HepG2 (cell line): ENCODE results near the gene QRICH2. TPM values are rescaled to one million over a fixed set of nuclear protein-coding genes. Genes with fewer than 3 reads are reported as not detected.
A peak's percentile ranks its signal among the peaks of the same experiment; 100 is the strongest.

ENCODE experiments used
- ATAC-seq: fragments of 200-7000 bp; cut with Tn5 transposase; 3 replicates; pipeline ENCODE4 v1.9.1; 2020; ENCODE audit warnings: mild to moderate bottlenecking, moderate library complexity
- BruUV-seq: library from RNA; stranded (reverse); fragments of 400-500 nt; replicated peaks from 2 replicates; lab custom pipeline; 2021; lab: Mats Ljungman, UMichigan
- CTCF ChIA-PET: fragments of 300-600 bp; formaldehyde crosslinking; extraction: SDS; loops from one replicate; lab custom pipeline; 2021; ENCODE audit warnings: low total read pairs, inconsistent platforms, low intra/inter-chr PET ratio; lab: Yijun Ruan, JAX
- POLR2A ChIA-PET: fragments of 350-600 bp; sonication (Branson Sonifier 250); formaldehyde crosslinking; loops from one replicate; lab custom pipeline; 2020; ENCODE audit warnings: antibody characterized with exemption, inconsistent platforms; lab: Yijun Ruan, JAX
- DNase-seq: peaks from one replicate; pipeline ENCODE4 v3.0.0-alpha.2; 2015; ENCODE audit warnings: low spot score
- FAIRE-seq: peaks from 3 replicates; lab custom pipeline; 2011; peaks lifted over from hg19 to GRCh38; lab: Jason Lieb, UNC
- H2AFZ ChIP-seq: one replicate; pipeline ENCODE4 v1.6.1; 2011; ENCODE audit warnings: low read length, inconsistent platforms
- H3K27ac ChIP-seq: fragments of 300-600 bp; 3 replicates; pipeline ENCODE4 v1.8.0; 2011; ENCODE audit warnings: mixed run types, mild to moderate bottlenecking, mixed read lengths, low read length, inconsistent platforms; ENCODE audit not compliant: insufficient read depth; ENCODE audit errors: extremely low read length
- H3K27me3 ChIP-seq, 2 experiments: fragments of 200-600 bp in 1 of 2; 2 replicates in 1 of 2; 3 replicates in 1 of 2; pipeline versions ENCODE4 v1.6.0 to v1.8.0; 2011; ENCODE audit warnings: low read length in 2 of 2, mild to moderate bottlenecking in 2 of 2, moderate library complexity in 2 of 2, inconsistent platforms in 1 of 2; ENCODE audit not compliant: insufficient read depth in 2 of 2, control insufficient read depth in 1 of 2
- H3K36me3 ChIP-seq, 2 experiments: fragments of 200-600 bp in 1 of 2; replicated peaks in 1 of 2; 2 replicates in 1 of 2; 3 replicates in 1 of 2; pipeline versions ENCODE4 v1.5.1 to v1.8.0; 2011; ENCODE audit warnings: low read length in 2 of 2, inconsistent platforms in 1 of 2; ENCODE audit not compliant: insufficient read depth in 2 of 2, control insufficient read depth in 1 of 2
- H3K4me1 ChIP-seq: 2 replicates; pipeline ENCODE4 v1.5.1; 2012; ENCODE audit warnings: low read length, inconsistent platforms; ENCODE audit not compliant: insufficient read depth
- H3K4me2 ChIP-seq: 2 replicates; pipeline ENCODE4 v1.6.0; 2011; ENCODE audit warnings: low read depth, low read length, inconsistent platforms
- H3K4me3 ChIP-seq, 3 experiments: fragments of 200-600 bp in 1 of 3; sonication (generic), shearing (Covaris generic) in 1 of 3; replicated peaks in 1 of 3; 2 replicates each; pipeline ENCODE4 v1.5.1; 2011 to 2016; ENCODE audit warnings: low read length in 3 of 3, inconsistent platforms in 2 of 3, low read depth in 2 of 3, mild to moderate bottlenecking in 2 of 3, control low read depth in 1 of 3, mixed read lengths in 1 of 3; ENCODE audit not compliant: insufficient read depth in 1 of 3
- H3K79me2 ChIP-seq: one replicate; pipeline ENCODE4 v1.6.1; 2011; ENCODE audit warnings: low read length, inconsistent platforms; ENCODE audit not compliant: insufficient read depth
- H3K9ac ChIP-seq: 2 replicates; pipeline ENCODE4 v1.6.0; 2011; ENCODE audit warnings: mild to moderate bottlenecking, low read depth, low read length, inconsistent platforms; ENCODE audit not compliant: insufficient read depth
- H3K9me3 ChIP-seq: 2 replicates; pipeline ENCODE4 v1.5.1; 2012; ENCODE audit warnings: mild to moderate bottlenecking, low read length
- H4K20me1 ChIP-seq: 2 replicates; pipeline ENCODE4 v1.6.0; 2011; ENCODE audit warnings: inconsistent platforms, mild to moderate bottlenecking, low read length, moderate library complexity; ENCODE audit not compliant: insufficient read depth
- HDAC2 ChIP-seq: sonication (generic); formaldehyde crosslinking; IDR thresholded peaks from 2 replicates; pipeline ENCODE4 v1.4.0; 2020; ENCODE audit warnings: missing genetic modification reagents
- KLF9 ChIP-seq: IDR thresholded peaks from 2 replicates; pipeline ENCODE4 v1.6.1; 2016; ENCODE audit warnings: low read depth
- MEIS1 ChIP-seq: sonication (generic); formaldehyde crosslinking; IDR thresholded peaks from 2 replicates; pipeline ENCODE4 v1.9.0; 2021; ENCODE audit warnings: mild to moderate bottlenecking, missing genetic modification reagents, moderate library complexity, borderline replicate concordance
- SRSF1 ChIP-seq: fragments of 200-400 bp; formaldehyde crosslinking; optimal IDR thresholded peaks from 2 replicates; pipeline ENCODE3; 2017; ENCODE audit warnings: mild to moderate bottlenecking, low read depth, low read length, moderate library complexity
- STAT6 ChIP-seq: sonication (generic); formaldehyde crosslinking; IDR thresholded peaks from 2 replicates; pipeline ENCODE4 v1.4.0; 2020; ENCODE audit warnings: missing genetic modification reagents, mild to moderate bottlenecking, borderline replicate concordance
- ZFY ChIP-seq: sonication (generic); formaldehyde crosslinking; IDR thresholded peaks from 2 replicates; pipeline ENCODE4 v1.4.0; 2020; ENCODE audit warnings: missing genetic modification reagents
- ZNF232 ChIP-seq: sonication (generic); formaldehyde crosslinking; IDR thresholded peaks from 2 replicates; pipeline ENCODE4 v1.4.0; 2020; ENCODE audit warnings: missing genetic modification reagents, borderline replicate concordance
- ZNF253 ChIP-seq: sonication (generic); formaldehyde crosslinking; IDR thresholded peaks from 2 replicates; pipeline ENCODE4 v1.8.0; 2022; ENCODE audit warnings: mild to moderate bottlenecking, missing genetic modification reagents, borderline replicate concordance
- ZNF331 ChIP-seq: sonication (generic); formaldehyde crosslinking; IDR thresholded peaks from 2 replicates; pipeline ENCODE4 v1.4.0; 2020; ENCODE audit warnings: missing genetic modification reagents
- ZNF782 ChIP-seq: sonication (generic); formaldehyde crosslinking; IDR thresholded peaks from 2 replicates; pipeline ENCODE4 v1.4.0; 2020; ENCODE audit warnings: missing genetic modification reagents, mild to moderate bottlenecking, borderline replicate concordance
- ZSCAN9 ChIP-seq: IDR thresholded peaks from 2 replicates; pipeline ENCODE4 v1.6.1; 2016; ENCODE audit warnings: borderline replicate concordance
- WGBS: methylation state at CpG from one replicate; pipeline ENCODE4 v1.1.6; 2017; ENCODE audit warnings: low lambda C conversion rate; 5-methylcytosine and 5-hydroxymethylcytosine counted together
- in situ Hi-C: cut with HindIII; loops from 2 replicates; pipeline ENCODE4 v1.10.0; 2017; ENCODE audit warnings: low pct_unique_long_range_greater_than_20kb; ENCODE audit not compliant: extremely low pct_ligation_motif_present
- intact Hi-C: fragments of 100-400 bp; cut with micrococcal nuclease; formaldehyde crosslinking; loops from one replicate; pipeline ENCODE4 v1.10.0; 2022; ENCODE audit not compliant: unreplicated experiment
- polyA plus RNA-seq, 8 experiments: library from polyadenylated mRNA; depleted of rRNA in 3 of 8; stranded (reverse) in 7 of 8; unstranded in 1 of 8; fragments of >200 nt; fragmentation: Illumina TruSeq in 4 of 8; extraction: Trizol in 4 of 8; gene quantifications; 2 replicates each; pipeline versions ENCODE4 v1.2.1 to v1.2.3, GENCODE V29; 2011 to 2016; ENCODE audit warnings: low read depth in 4 of 8, missing spikeins in 1 of 8, mixed read lengths in 1 of 8; ENCODE audit not compliant: insufficient read depth in 1 of 8
- total RNA-seq, 5 experiments: library from RNA; depleted of rRNA; stranded (reverse); fragments of >200 nt; fragmentation: Illumina TruSeq; extraction: Trizol; gene quantifications; 2 replicates each; pipeline ENCODE4 v1.2.3, GENCODE V29; 2016; ENCODE audit warnings: low read depth in 1 of 5
- TF ChIP-seq, protein P1 (sequence below): sonication (generic); formaldehyde crosslinking; IDR thresholded peaks from 2 replicates; pipeline ENCODE4 v1.4.0; 2020; ENCODE audit warnings: missing genetic modification reagents, mild to moderate bottlenecking, borderline replicate concordance
- TF ChIP-seq, protein P2 (sequence below): sonication (generic); formaldehyde crosslinking; IDR thresholded peaks from 2 replicates; pipeline ENCODE4 v1.4.0; 2020; ENCODE audit warnings: missing genetic modification reagents, borderline replicate concordance

Gene QRICH2
- total and polyA plus RNA-seq, 2 of the 13 experiments (the other 11 are each of a cell fraction or from before 2014, with no cell fraction given), result 3.7 to 5.7 TPM

- TF ChIP-seq ZNF232 (peak; percentile 49; the same call in 1 of the 2 replicates), ZNF782 (CRISPR knock-in tag) (no peak), ZNF253 (CRISPR knock-in tag) (no peak), ZSCAN9 (CRISPR knock-in tag) (no peak)
These were observed 48.9 kb upstream of the QRICH2 start (continued) for GRCh38 chr17:76356803-76357456.

DNA sequence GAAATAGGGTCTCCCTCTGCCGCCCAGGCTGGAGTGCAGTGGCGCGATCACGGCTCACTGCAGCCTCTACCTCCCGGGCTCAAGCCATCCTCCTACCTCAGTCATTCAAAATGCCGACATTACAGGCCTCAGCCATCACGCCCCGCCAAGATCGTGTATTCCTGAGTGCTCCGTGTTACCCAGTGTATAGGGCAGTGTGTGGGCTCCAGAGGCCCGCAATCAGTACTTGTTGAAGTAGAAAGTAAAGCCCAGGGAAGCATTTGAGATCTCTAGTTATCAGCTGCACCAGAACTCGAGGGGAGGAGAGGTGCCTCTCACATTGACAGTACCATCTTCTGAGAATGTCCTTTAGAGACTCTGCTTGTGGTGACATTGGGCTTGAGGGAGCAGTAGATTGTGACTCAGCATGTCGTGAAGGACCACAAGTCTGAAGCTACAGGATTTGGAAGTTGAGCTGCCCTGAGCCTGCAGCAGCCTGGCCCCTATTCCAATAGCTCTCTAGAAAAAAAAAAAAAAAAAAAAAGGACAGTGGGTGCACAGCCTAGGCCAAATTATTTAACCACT, 46.8 kb upstream of the QRICH2 start:
- intact Hi-C loops, result loop anchor here (2.0 kb wide), 1 partner anchor 30 kb away; the partner anchor contains the start of gene SPHK1
- Histone ChIP-seq H3K9ac (peak overlapping the region; percentile 96), H3K4me3 (peak overlapping the region; percentile 87 to 99 (median 98)), H3K27me3 (no peaks in the 10 kb centered on the region; a peak in 1 of 5 replicates), H3K36me3 (no peaks in the 10 kb centered on the region; a peak in 1 of 5 replicates), H2AFZ (peak overlapping the region; percentile 70), H3K4me2 (peak overlapping the region; percentile 96), H4K20me1 (no peaks in the 10 kb centered on the region), H3K9me3 (no peaks in the 10 kb centered on the region), H3K79me2 (peaks cover 35% of the 10 kb centered on the region), H3K27ac (peak overlapping the region; percentile 99), H3K4me1 (peaks cover 64% of the 10 kb centered on the region)
- ChIA-PET CTCF (interaction anchor here (1.8 kb wide), 1 partner anchor 31 kb away, joined by 6 read pairs; no protein-coding TSS in a partner anchor), POLR2A (interaction anchor here (0.6 to 24.7 kb wide), 6 partner anchors 9 to 469 kb away, joined by 3 to 1379 read pairs (median 8); partner anchors contain the start of gene SPHK1)
- DNase-seq (no peak), ATAC-seq (no peak), FAIRE-seq (no peak)
- BruUV-seq, result no TSS peak
- in situ Hi-C loops, result loop anchor here (5.0 kb wide), 1 partner anchor 32 kb away; no protein-coding TSS in a partner anchor
- WGBS, result 1% methylated on average over 12 of the region's 13 CpGs
- TF ChIP-seq, protein P1, sequence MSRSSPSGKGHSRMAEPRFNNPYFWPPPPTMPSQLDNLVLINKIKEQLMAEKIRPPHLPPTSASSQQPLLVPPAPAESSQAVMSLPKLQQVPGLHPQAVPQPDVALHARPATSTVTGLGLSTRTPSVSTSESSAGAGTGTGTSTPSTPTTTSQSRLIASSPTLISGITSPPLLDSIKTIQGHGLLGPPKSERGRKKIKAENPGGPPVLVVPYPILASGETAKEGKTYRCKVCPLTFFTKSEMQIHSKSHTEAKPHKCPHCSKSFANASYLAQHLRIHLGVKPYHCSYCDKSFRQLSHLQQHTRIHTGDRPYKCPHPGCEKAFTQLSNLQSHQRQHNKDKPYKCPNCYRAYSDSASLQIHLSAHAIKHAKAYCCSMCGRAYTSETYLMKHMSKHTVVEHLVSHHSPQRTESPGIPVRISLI (CRISPR knock-in tag), result peak; percentile 73; the same call in 1 of the 2 replicates
- TF ChIP-seq MEIS1 (0 out of 2 replicates have a peak, but pooled peaks have one; percentile 37), HDAC2 (peak; percentile 56), ZNF331 (CRISPR knock-in tag) (0 out of 2 replicates have a peak, but pooled peaks have one; percentile 11), ZFY (CRISPR knock-in tag) (peak; percentile 48; the same call in 1 of the 2 replicates), KLF9 (CRISPR knock-in tag) (peak; percentile 35; the same call in 1 of the 2 replicates), STAT6 (CRISPR knock-in tag) (no peak), SRSF1 (no peak)
- TF ChIP-seq, protein P2, sequence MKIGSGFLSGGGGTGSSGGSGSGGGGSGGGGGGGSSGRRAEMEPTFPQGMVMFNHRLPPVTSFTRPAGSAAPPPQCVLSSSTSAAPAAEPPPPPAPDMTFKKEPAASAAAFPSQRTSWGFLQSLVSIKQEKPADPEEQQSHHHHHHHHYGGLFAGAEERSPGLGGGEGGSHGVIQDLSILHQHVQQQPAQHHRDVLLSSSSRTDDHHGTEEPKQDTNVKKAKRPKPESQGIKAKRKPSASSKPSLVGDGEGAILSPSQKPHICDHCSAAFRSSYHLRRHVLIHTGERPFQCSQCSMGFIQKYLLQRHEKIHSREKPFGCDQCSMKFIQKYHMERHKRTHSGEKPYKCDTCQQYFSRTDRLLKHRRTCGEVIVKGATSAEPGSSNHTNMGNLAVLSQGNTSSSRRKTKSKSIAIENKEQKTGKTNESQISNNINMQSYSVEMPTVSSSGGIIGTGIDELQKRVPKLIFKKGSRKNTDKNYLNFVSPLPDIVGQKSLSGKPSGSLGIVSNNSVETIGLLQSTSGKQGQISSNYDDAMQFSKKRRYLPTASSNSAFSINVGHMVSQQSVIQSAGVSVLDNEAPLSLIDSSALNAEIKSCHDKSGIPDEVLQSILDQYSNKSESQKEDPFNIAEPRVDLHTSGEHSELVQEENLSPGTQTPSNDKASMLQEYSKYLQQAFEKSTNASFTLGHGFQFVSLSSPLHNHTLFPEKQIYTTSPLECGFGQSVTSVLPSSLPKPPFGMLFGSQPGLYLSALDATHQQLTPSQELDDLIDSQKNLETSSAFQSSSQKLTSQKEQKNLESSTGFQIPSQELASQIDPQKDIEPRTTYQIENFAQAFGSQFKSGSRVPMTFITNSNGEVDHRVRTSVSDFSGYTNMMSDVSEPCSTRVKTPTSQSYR (CRISPR knock-in tag), result no peak
